Caco-2 (cell line): ENCODE results near the gene STARD10. TPM values are rescaled to one million over a fixed set of nuclear protein-coding genes. Genes with fewer than 3 reads are reported as not detected.

Experiments used
- BruUV-seq: library from RNA; stranded (reverse); fragments of 400-500 nt; replicated peaks from 2 replicates; lab custom pipeline; 2021; lab: Mats Ljungman, UMichigan
- CTCF ChIA-PET: fragments of 300-600 bp; sonication (Branson Sonifier 250); formaldehyde crosslinking; loops from one replicate; lab custom pipeline; 2022; ENCODE audit warnings: antibody characterized with exemption; lab: Charles Lee
- POLR2A ChIA-PET: fragments of 300-600 bp; sonication (Branson Sonifier 250); formaldehyde crosslinking; loops from one replicate; lab custom pipeline; 2022; ENCODE audit warnings: antibody characterized with exemption; lab: Charles Lee
- DNase-seq, 2 experiments: peaks; one replicate each; pipeline versions ENCODE4 v3.0.0 to v3.0.0-alpha.2; 2020 to 2022
- H3K27me3 ChIP-seq: replicated peaks from 2 replicates; pipeline ENCODE4 v1.6.0; 2011; ENCODE audit warnings: low read length; ENCODE audit not compliant: control insufficient read depth, insufficient read depth
- H3K36me3 ChIP-seq: 2 replicates; pipeline ENCODE4 v1.5.1; 2011; ENCODE audit warnings: low read length; ENCODE audit not compliant: control insufficient read depth, insufficient read depth
- H3K4me1 ChIP-seq: fragments of 250-450 bp; sonication (Bioruptor Pico); 2 replicates; pipeline ENCODE4 v1.5.1; 2020; ENCODE audit warnings: mild to moderate bottlenecking
- H3K4me3 ChIP-seq: 2 replicates; pipeline ENCODE4 v1.5.1; 2011; ENCODE audit warnings: low read depth, mild to moderate bottlenecking, control low read depth, low read length
- H3K9me3 ChIP-seq: fragments of 250-450 bp; sonication (Bioruptor Pico); 2 replicates; pipeline ENCODE4 v1.5.1; 2020; ENCODE audit warnings: mild to moderate bottlenecking, moderate library complexity
- H3K27ac Mint-ChIP-seq: one replicate; pipeline ENCODE4 v1.8.0; 2022; ENCODE audit warnings: mixed read lengths; ENCODE audit not compliant: unreplicated experiment
- H3K27me3 Mint-ChIP-seq: one replicate; pipeline ENCODE4 v1.8.0; 2022; ENCODE audit warnings: mixed read lengths; ENCODE audit not compliant: insufficient read depth, unreplicated experiment
- H3K36me3 Mint-ChIP-seq: one replicate; pipeline ENCODE4 v1.8.0; 2022; ENCODE audit warnings: mild to moderate bottlenecking, mixed read lengths; ENCODE audit not compliant: insufficient read depth, unreplicated experiment
- H3K4me1 Mint-ChIP-seq: one replicate; pipeline ENCODE4 v1.8.0; 2022; ENCODE audit warnings: low read depth, mixed read lengths; ENCODE audit not compliant: unreplicated experiment
- H3K4me3 Mint-ChIP-seq: one replicate; pipeline ENCODE4 v1.8.0; 2022; ENCODE audit warnings: mild to moderate bottlenecking, moderate library complexity, mixed read lengths; ENCODE audit not compliant: unreplicated experiment
- H3K9me3 Mint-ChIP-seq: one replicate; pipeline ENCODE4 v1.8.0; 2022; ENCODE audit warnings: mixed read lengths; ENCODE audit not compliant: unreplicated experiment
- CTCF ChIP-seq, 2 experiments: fragments of 200-600 bp in 1 of 2; IDR thresholded peaks; 1 replicate in 1 of 2; 2 replicates in 1 of 2; pipeline versions ENCODE4 v1.5.1 to v1.8.0; 2011 to 2022; ENCODE audit warnings: antibody characterized with exemption in 1 of 2, control low read depth in 1 of 2, inconsistent platforms in 1 of 2, low read depth in 1 of 2, low read length in 1 of 2, mild to moderate bottlenecking in 1 of 2, moderate library complexity in 1 of 2; ENCODE audit not compliant: insufficient read depth in 1 of 2, severe bottlenecking in 1 of 2, unreplicated experiment in 1 of 2
- intact Hi-C: fragments of 100-400 bp; cut with micrococcal nuclease; formaldehyde crosslinking; loops from one replicate; pipeline ENCODE4 v1.10.0; 2022; ENCODE audit not compliant: unreplicated experiment
- total RNA-seq: library from RNA; stranded (reverse); gene quantifications from 2 replicates; pipeline ENCODE4 v1.2.3, GENCODE V29; 2022

STARD10 gene
- total RNA-seq, 1 experiment from 2014 or later, result 492 TPM

DNA sequence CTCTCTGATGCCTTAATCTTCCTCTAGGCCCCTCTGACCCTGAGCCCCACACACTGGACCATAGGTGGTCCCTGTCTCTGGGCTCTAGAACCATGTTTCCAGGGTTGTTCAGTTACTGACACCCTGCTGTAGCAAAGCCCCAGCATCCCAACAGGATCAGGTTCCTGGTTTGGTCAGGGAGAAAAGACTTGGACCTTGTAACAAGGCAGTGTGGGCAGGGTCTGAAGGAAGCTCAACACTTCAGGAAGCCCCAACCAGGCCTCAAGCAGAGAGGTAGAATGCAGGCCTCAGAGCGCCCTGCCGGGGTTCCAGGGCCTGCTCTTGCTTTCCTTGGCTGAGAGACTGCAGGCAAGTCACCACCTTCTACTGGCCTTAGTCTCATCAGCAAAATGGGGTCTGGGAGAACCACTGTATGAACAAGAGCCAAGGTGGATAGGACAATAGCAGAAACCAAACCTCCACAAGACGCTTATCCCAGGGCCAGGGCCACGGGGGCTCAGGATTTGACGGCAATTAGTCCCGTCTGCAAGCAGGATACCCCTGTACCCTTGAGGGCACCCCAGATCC lies 46.5 kb downstream of the STARD10 start:
- peaks cover 2% of the 10 kb centered on the region for H3K36me3 ChIP-seq
- ChIA-PET CTCF (interaction anchor here (1.2 kb wide), 1 partner anchor 22 kb away, joined by 7 read pairs; no protein-coding TSS in a partner anchor), POLR2A (interaction anchor here (0.6 kb wide), 1 partner anchor 38 kb away, joined by 3 read pairs; no protein-coding TSS in a partner anchor)
- no peak for TF ChIP-seq CTCF (IDR thresholded peaks at IDR 0.05; ENCODE audit: insufficient read depth in 1 of 2, low read depth in 1 of 2, low read length in 1 of 2, severe bottlenecking in 1 of 2, unreplicated experiment in 1 of 2)
- no peaks in the 10 kb centered on the region for H3K27me3 ChIP-seq
- no peak for DNase-seq
- H3K27me3 Mint-ChIP-seq, result no peaks in the 10 kb centered on the region
- no peak overlapping the region for H3K4me3 Mint-ChIP-seq
- H3K4me1 Mint-ChIP-seq, result peaks cover 50% of the 10 kb centered on the region
- H3K36me3 Mint-ChIP-seq, result peaks cover 38% of the 10 kb centered on the region
- H3K4me1 ChIP-seq, result peaks cover 30% of the 10 kb centered on the region
- no TSS peak for BruUV-seq
- intact Hi-C loops, result no loop called here
- H3K27ac Mint-ChIP-seq, result no peak overlapping the region
- no peaks in the 10 kb centered on the region for H3K9me3 Mint-ChIP-seq
- H3K9me3 ChIP-seq, result no peaks in the 10 kb centered on the region
- H3K4me3 ChIP-seq, result no peak overlapping the region

DNA sequence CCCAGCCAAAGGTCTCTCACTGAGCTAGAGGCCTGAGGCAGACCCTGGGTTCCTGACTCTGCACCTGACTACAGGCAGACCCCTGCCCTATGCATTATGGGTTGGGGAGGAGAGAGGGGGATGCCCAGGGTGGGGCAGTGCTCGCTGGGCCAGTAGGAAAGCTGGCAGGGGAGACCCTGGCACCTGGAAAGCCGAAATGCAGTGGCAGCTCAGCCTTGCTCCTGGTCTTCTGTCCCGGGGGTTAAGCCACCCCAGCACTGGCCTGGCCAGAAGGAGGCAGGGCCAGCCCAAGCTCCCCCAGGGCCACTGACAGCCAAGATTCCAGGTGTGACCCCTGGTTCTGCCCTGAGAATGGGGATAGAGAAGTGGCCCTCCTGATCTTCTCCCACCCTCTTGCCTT lies 47.0 kb downstream of the STARD10 start:
- Histone ChIP-seq H3K27me3 (no peaks in the 10 kb centered on the region), H3K9me3 (no peaks in the 10 kb centered on the region), H3K4me3 (no peak overlapping the region), H3K4me1 (peaks cover 35% of the 10 kb centered on the region), H3K36me3 (peaks cover 2% of the 10 kb centered on the region)
- ChIA-PET CTCF (interaction anchor here (1.2 to 1.6 kb wide), 2 partner anchors 22 to 47 kb away, joined by 4 to 7 read pairs; partner anchors contain the start of gene STARD10), POLR2A (interaction anchor here (0.6 kb wide), 1 partner anchor 39 kb away, joined by 3 read pairs; no protein-coding TSS in a partner anchor)
- BruUV-seq, result no TSS peak
- H3K4me1 Mint-ChIP-seq, result peaks cover 54% of the 10 kb centered on the region
- H3K36me3 Mint-ChIP-seq, result peaks cover 33% of the 10 kb centered on the region
- no peak overlapping the region for H3K4me3 Mint-ChIP-seq
- DNase-seq, result peak in 1 of 2 experiments; percentile 35
- no peak for TF ChIP-seq CTCF (IDR thresholded peaks at IDR 0.05; ENCODE audit: insufficient read depth in 1 of 2, low read depth in 1 of 2, low read length in 1 of 2, severe bottlenecking in 1 of 2, unreplicated experiment in 1 of 2)
- no peaks in the 10 kb centered on the region for H3K27me3 Mint-ChIP-seq
- H3K9me3 Mint-ChIP-seq, result no peaks in the 10 kb centered on the region
- intact Hi-C loops, result no loop called here
- no peak overlapping the region for H3K27ac Mint-ChIP-seq

DNA sequence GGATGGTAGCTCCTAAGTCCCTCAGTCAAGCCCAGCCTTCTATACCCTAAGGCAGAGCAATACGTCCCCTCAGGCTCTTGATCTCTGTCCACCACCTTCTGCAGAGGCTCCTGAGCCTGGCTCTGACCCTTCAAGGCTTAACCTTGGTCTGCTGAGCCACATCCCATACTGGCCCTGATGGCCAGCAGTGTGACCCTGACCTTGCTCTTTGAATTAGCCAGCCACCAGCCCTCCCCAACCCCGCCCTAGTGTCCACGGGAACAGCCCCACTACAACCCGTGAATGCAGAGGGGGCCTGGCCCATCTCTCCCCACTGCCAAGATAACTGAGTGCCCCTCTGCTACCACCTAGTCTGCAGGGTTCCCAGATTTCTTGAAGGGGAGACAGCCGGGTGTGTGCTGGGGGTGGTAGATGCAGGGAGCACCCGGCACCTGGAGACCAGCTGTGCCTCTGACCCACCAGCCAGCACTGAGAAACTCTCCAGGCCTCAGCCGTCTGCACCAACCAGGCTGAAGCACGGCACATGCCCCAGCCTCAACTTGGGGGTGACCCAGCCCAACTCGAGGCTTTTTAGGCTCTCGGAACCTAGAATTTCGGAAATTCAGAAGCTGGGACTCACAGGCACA lies 47.8 kb downstream of the STARD10 start:
- Mint-ChIP-seq H3K4me1 (peaks cover 57% of the 10 kb centered on the region), H3K27ac (no peak overlapping the region), H3K27me3 (no peaks in the 10 kb centered on the region), H3K36me3 (peaks cover 25% of the 10 kb centered on the region), H3K4me3 (no peak overlapping the region), H3K9me3 (no peaks in the 10 kb centered on the region)
- Histone ChIP-seq H3K4me1 (peaks cover 39% of the 10 kb centered on the region), H3K9me3 (no peaks in the 10 kb centered on the region), H3K4me3 (no peak overlapping the region), H3K27me3 (no peaks in the 10 kb centered on the region), H3K36me3 (peaks cover 2% of the 10 kb centered on the region)
- DNase-seq, result no peak
- TF ChIP-seq CTCF (IDR thresholded peaks at IDR 0.05; ENCODE audit: insufficient read depth in 1 of 2, low read depth in 1 of 2, low read length in 1 of 2, severe bottlenecking in 1 of 2, unreplicated experiment in 1 of 2), result no peak
- CTCF ChIA-PET, result interaction anchor here (0.6 to 1.6 kb wide), 3 partner anchors 21 to 276 kb away, joined by 3 to 7 read pairs (median 4); partner anchors contain the start of gene STARD10
- no TSS peak for BruUV-seq
- POLR2A ChIA-PET, result no interaction called here
- intact Hi-C loops, result no loop called here
